Measurements from ENCODE around the gene EMP2. TPM values are rescaled to one million over a fixed set of nuclear protein-coding genes. Genes with fewer than 3 reads are reported as not detected.

The EMP2 gene, protein sequence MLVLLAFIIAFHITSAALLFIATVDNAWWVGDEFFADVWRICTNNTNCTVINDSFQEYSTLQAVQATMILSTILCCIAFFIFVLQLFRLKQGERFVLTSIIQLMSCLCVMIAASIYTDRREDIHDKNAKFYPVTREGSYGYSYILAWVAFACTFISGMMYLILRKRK
- 70.7 TPM for total RNA-seq

DNA sequence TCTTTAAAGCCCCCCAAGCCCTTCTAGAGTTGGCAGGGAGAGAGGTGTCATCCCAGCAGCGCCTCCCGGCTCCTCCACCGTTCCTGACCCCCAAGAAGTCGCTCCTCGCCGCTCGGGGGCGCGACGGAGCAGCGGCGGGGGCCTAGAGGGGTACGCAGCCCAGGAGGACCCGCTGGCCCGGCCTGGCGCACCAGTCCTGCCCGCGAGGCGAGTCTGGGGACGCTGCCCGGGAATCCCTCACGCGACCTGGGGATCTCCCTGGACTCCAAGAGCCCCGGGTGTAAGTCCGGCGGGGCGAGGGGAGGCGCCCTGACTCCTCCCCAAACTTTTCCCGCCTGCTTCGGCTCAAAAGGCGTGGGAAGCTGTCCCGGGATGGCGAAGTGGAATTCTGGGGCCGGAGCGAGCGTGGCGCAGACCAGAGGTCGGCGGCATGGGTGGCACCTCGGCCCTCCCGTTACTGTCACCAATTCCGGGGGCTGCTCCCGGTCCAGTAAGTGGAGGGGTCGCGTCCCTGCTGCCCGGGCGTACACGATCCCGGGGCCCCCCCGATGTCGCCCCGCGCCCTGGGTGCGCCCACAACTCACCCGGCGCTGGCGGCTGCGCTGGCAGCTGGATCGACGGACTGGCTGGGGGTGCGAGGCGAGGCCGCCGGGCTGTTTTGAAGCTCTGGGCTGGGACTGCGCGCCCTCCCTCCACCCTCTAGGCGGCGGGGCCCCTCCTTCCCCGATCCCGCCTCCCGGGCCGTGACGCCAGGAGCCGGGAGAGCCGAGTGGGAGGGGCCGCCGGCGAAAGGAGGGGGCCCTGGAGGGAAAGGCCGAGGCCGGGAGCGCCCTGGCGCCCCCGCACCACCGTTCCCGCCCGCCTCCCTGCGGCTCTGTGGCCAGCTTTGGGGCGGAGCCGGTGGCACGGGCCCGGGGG, at the start of gene EMP2:
Gene EMP2 (minus strand): TSS at position 634 of the 918 bp plus-strand sequence. CDS start 32,981 bp downstream, outside the sequence.
- intact Hi-C loops (cut with DNase I): no loop called here

GRCh38 chr16:10629592-10629963, 49.2 kb upstream of the EMP2 start:
- H3K27ac ChIP-seq: no peak overlapping the region
- intact Hi-C loops (cut with DNase I): no loop called here
- no peaks in the 10 kb centered on the region for H3K9me3 ChIP-seq
- no peak for DNase-seq (ENCODE audit: extremely low spot score in 2 of 2)
- TF ChIP-seq POLR2A (IDR thresholded peaks at IDR 0.05): no peak
- no peak for TF ChIP-seq POLR2AphosphoS5 (IDR thresholded peaks at IDR 0.05; ENCODE audit: insufficient read depth in 1 of 2, low read depth in 1 of 2)
- TF ChIP-seq, protein P1, sequence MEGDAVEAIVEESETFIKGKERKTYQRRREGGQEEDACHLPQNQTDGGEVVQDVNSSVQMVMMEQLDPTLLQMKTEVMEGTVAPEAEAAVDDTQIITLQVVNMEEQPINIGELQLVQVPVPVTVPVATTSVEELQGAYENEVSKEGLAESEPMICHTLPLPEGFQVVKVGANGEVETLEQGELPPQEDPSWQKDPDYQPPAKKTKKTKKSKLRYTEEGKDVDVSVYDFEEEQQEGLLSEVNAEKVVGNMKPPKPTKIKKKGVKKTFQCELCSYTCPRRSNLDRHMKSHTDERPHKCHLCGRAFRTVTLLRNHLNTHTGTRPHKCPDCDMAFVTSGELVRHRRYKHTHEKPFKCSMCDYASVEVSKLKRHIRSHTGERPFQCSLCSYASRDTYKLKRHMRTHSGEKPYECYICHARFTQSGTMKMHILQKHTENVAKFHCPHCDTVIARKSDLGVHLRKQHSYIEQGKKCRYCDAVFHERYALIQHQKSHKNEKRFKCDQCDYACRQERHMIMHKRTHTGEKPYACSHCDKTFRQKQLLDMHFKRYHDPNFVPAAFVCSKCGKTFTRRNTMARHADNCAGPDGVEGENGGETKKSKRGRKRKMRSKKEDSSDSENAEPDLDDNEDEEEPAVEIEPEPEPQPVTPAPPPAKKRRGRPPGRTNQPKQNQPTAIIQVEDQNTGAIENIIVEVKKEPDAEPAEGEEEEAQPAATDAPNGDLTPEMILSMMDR (IDR thresholded peaks at IDR 0.05): no peak
- no peaks in the 10 kb centered on the region for H3K27me3 ChIP-seq
- no peak overlapping the region for H3K4me3 ChIP-seq
- H3K36me3 ChIP-seq: no peaks in the 10 kb centered on the region
- H3K4me1 ChIP-seq: no peaks in the 10 kb centered on the region

More for the DNA sequence above, at the start of gene EMP2:
- H3K4me1 ChIP-seq: peaks cover 46% of the 10 kb centered on the region
- no peaks in the 10 kb centered on the region for H3K36me3 ChIP-seq
- H3K27ac ChIP-seq: peak within 1 kb of the TSS; percentile 98
- peak in 1 of 2 donors; percentile 97 for TF ChIP-seq POLR2AphosphoS5 (IDR thresholded peaks at IDR 0.05; ENCODE audit: insufficient read depth in 1 of 2, low read depth in 1 of 2)
- TF ChIP-seq POLR2A (IDR thresholded peaks at IDR 0.05): peak in 1 of 2 donors; percentile 85
- TF ChIP-seq, protein P1 (IDR thresholded peaks at IDR 0.05): peak in 2 of 3 experiments; percentile 46 to 47
- H3K27me3 ChIP-seq: no peaks in the 10 kb centered on the region
- DNase-seq (ENCODE audit: extremely low spot score in 2 of 2): no peak
- peak within 1 kb of the TSS; percentile 80 to 95 for H3K4me3 ChIP-seq
- no peaks in the 10 kb centered on the region for H3K9me3 ChIP-seq

GRCh38 chr16:10625595-10626357, 45.4 kb upstream of the EMP2 start:
- Histone ChIP-seq H3K27me3 (no peaks in the 10 kb centered on the region), H3K36me3 (no peaks in the 10 kb centered on the region), H3K4me3 (no peak overlapping the region), H3K4me1 (no peaks in the 10 kb centered on the region), H3K27ac (no peak overlapping the region), H3K9me3 (no peaks in the 10 kb centered on the region)
- intact Hi-C loops (cut with DNase I): no loop called here
- TF ChIP-seq, protein P1 (IDR thresholded peaks at IDR 0.05): no peak
- TF ChIP-seq POLR2AphosphoS5 (IDR thresholded peaks at IDR 0.05; ENCODE audit: insufficient read depth in 1 of 2, low read depth in 1 of 2) (no peak), POLR2A (IDR thresholded peaks at IDR 0.05) (no peak)
- DNase-seq (ENCODE audit: extremely low spot score in 2 of 2): no peak

- no peak for DNase-seq (ENCODE audit: extremely low spot score in 2 of 2)
- intact Hi-C loops (cut with DNase I): no loop called here
- no peak overlapping the region for H3K27ac ChIP-seq
- H3K9me3 ChIP-seq: no peaks in the 10 kb centered on the region
- H3K4me3 ChIP-seq: no peak overlapping the region
- no peaks in the 10 kb centered on the region for H3K27me3 ChIP-seq
- TF ChIP-seq POLR2AphosphoS5 (IDR thresholded peaks at IDR 0.05; ENCODE audit: insufficient read depth in 1 of 2, low read depth in 1 of 2) (no peak), POLR2A (IDR thresholded peaks at IDR 0.05) (no peak)
- TF ChIP-seq, protein P1 (IDR thresholded peaks at IDR 0.05): no peak
- no peaks in the 10 kb centered on the region for H3K36me3 ChIP-seq
- H3K4me1 ChIP-seq: peaks cover 5% of the 10 kb centered on the region
These were observed 44.1 kb upstream of the EMP2 start for GRCh38 chr16:10624527-10624926.

Data from vagina (tissue), 2 donors.